Activated T-cell treated with anti-CD3 and anti-CD28 coated beads for 4 hours (primary cell): ENCODE measurements around the gene CEP112.

Experiments used
- DNase-seq: peaks from one replicate; pipeline ENCODE4 v3.0.0-alpha.2; 2020

The CEP112 gene

GRCh38 chr17:65977041-65977440, 214.9 kb downstream of the CEP112 start:
- no peak for DNase-seq

GRCh38 chr17:65975878-65976277, 216.1 kb downstream of the CEP112 start:
- DNase-seq = no peak

DNA sequence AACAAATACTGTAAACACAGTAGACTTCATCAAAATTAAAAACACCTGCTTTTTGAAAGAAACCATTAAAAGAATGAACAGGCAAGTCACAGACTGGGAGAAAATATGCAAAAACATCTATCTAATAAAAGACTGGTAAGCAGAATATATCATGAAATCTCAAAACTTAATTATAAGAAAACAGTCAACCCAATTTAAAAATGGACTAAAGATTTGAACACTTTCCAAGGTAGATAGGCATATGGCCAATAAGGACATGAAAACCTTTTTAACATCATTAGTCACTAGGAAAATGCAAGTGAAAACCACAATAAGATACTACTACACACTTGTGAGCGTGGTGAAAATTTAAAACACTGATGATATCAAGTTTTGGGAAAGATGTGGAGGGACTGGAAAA, 218.7 kb downstream of the CEP112 start:
- DNase-seq = no peak

- DNase-seq = no peak
These were observed 224.6 kb downstream of the CEP112 start for GRCh38 chr17:65967372-65967771.

DNA sequence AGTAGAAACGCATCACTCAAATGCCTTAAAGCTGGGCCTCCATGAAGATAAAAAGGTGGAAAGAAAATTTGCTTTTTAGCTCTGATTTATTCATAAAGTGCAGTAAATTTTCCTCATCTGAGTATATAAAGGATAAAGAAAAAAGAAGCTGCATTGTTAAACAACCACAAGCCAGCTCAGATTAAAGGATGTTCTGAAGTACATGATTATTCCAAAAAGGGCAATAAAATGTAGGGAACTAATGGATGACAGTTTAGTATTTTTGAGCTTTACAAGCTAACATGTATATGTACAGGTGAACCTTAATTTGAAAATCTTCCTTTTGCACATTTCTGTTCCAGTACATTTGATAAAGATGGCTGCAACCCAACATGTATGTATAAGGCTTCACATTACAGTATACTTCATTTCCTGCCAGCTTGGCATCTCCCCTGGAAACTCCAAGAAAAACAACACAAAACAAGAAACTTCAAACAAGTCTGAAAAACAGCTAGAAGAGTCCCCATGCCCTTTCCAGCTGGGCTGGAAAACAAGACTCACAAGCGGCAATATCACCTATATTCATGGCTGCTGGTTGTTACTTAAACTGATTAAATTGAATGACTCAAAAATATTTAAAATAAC, 225.7 kb downstream of the CEP112 start:
- no peak for DNase-seq

GRCh38 chr17:65963179-65963578, 228.8 kb downstream of the CEP112 start:
- no peak for DNase-seq

- DNase-seq = no peak
These were observed 232.3 kb downstream of the CEP112 start for GRCh38 chr17:65959630-65960029.

GRCh38 chr17:65956814-65957213, 235.1 kb downstream of the CEP112 start:
- DNase-seq = no peak

DNA sequence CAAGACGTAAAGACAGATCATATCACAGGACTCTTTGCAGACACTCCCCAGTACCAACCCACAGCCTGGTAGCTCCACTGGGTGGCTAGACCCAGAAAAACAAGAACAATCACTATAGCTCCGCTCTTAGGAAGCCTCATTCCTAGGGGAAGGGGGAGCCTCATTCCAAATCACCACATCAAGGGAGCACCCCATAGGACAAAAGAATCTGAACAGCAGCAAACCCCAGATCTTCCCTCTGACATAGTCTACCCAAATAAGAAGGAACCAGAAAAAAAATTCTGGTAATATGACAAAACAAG, 237.8 kb downstream of the CEP112 start:
- no peak for DNase-seq

DNA sequence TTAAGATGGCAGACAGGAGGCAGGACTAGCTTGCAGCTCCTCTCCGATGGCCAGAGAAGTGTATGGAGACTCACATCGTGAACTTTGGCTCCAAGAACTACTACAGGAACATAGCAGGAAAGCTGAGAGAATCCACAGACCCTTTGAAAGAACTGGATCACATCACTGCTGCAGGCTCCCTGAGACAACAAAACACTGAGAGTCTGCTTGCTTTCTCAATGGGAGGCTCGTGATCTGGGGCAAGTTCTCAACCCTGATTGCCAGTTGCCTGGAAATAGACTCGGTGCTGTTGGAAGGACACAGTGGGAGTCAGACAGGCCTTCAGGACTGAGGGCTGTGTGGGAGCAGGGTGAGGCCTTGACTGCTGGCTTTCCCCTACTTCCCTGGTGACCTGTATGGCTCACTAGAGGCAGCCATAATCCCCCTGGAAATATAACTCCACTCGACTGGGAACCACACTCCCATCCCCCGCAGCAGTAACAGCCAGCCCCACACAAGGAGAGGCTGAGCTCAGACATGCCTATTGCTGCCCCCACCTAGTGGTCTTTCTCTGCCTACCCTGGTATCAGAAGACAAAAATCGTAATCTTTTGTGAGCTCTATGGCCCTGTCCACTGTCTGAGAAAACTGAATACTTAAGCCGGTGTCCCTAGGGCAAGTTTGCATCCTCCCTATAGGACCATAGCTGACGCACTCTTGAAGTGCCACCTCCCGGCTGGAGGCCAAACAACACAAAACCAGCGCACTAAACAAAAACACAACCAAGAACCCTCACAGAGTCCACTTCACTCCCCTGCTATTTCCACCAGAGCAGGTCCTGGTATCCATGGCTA, 238.4 kb downstream of the CEP112 start:
- no peak for DNase-seq

DNA sequence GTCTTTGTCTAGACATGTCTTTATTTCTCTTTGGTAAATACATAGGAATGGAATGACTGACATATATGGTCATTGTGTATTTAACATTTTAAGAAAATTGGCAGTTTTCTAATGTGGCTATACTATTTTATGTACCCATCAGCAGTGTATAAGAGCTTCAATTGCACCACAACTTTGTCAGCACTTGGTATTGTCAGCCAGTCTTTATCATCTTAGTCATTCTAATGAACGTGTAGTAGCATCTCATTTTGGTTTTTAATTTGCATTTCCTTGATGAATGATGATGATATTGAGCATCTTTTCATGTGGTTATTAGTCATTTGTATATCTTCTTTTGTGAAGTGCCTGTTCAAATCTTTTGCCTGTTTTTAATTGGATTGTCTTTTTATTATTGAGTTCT, 239.3 kb downstream of the CEP112 start:
- DNase-seq = no peak

DNA sequence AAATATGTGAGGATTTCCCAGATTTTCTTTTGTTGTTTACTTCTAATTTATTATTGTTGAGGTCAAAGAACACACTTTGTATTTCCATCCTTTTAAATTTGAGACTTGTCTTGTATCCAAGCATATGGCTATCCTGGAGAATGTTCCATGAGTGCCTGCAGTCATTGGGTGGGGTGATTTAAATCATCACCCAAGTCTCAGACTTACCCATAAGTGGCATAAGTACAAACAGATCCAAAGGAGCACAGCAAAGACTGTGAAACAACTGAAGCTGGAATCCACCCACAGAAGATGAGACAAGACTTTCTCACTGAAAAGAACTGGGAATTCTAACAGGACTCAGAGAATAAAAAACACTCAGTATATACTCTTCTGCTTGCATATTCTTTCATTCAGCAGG, 239.9 kb downstream of the CEP112 start:
- DNase-seq = no peak

DNA sequence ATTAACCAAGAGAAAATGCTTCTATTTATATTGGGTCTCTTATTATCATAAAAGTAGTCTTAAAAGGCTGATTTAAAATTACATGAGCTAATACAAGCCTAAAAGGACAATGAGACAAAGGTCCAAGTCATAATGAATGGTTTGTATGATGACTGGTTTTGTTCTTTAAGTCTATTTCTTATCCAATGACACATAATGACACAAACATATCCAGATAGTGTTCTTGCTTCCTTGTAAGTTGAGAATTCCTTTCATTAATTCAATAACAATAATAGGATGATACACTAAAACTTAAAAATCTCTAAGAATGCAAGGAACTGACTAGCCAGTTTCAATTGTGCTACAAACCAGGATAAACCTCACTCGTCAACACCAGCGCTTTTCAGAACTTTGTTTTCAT, 244.1 kb downstream of the CEP112 start:
- no peak for DNase-seq

- no peak for DNase-seq
These were observed 249.3 kb downstream of the CEP112 start for GRCh38 chr17:65942592-65942991.

DNA sequence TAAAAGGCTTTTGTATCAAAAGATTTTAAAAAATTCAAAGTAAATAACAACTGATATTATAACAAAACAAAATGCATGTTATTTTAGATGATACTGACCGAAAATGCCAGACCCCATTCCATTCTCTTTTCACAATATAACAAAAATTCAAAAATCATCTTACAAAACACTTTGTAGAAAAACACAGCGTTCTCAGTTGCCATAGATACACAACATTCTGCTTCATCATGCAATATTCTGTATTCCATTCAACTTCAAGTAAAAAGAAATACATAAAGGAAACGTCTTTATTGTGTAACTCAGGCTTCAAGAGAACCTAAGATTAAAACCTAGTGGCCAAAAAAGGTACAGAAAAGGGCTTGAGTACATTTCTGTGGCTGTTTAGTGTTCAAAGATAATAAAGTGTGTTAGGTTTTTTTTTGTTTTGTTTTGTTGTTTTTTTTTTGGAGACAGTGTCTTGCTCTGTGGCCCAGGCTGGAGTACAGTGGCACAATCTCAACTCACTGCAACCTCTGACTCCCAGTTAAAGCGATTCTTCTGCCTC, 250.5 kb downstream of the CEP112 start:
- no peak for DNase-seq

DNA sequence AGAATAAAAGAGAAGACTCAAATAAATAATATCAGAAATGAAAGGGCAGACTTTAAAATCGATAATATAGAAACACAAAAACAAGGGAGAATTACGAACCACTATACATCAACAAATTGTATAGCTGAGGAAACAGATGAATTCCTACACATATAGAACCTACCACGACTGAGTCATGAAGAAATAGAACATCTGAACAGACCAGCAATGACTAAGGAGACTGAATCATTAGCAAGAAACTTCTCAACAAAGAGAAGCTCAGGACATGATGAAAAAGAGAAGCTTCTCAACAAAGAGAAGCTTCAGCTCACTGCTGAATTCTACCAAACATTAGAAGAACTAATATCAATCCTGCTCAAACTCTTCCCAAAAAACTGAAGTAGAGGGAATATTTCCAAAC, 255.9 kb downstream of the CEP112 start:
- DNase-seq = no peak

DNA sequence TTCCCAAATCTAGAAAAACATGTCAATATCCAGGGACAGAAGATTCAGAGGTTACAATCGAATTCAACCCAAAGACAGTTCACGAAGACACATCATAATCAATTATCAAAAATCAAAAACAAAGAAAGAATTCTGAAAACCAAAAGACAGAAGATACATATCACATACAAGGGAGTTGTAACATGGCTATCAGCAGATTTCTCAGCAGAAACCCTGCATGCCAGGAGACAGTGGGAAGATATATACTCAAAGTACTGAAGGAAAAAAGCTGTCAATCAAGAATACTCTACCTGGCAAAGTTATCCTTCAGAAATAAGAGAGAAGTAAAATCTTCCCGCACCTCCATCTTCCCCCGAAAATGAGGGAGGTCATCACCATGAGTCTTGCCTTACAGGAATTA, 258.6 kb downstream of the CEP112 start:
- no peak for DNase-seq

DNA sequence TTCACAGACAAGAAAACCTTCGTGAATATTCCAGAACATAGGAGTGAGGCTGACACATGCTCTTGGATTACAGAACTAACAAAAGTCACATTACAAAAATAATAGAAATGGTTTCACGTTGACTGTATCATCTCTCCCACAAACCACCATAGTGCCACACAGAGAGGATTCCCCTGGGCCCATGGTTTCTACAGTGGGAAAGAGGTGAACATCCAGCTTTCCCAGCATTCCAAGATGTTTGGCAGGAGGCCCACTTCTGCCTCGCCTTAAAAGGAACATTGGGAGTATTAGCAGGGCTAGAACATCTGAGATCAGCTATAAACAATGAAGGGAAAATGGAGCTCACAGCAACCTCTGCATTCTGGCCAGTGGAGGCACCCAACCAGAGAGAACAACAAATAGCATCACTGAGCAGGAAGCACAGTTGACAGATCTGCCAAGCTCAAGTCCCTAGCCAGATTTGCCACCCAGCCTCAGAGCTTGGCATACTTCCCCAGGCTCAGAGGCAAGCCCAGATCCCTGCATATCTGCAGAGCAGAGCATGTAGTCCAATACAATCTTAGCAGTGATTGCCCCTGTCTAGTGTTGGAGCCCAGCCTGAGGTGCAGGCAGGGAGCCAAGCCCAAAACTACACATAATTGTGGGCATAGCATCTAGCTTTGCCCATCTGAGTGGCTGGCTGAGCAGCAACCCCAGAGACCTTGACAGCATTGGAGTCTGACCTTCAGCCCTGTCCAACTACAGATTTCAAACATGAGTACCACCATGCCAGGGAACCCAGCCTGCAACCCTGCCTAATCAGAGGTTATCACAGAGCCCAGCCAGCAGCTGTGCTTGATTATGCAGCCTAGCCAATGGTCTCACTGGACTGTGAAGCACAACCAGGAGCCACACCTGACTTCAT, 260.4 kb downstream of the CEP112 start:
- DNase-seq = no peak

DNA sequence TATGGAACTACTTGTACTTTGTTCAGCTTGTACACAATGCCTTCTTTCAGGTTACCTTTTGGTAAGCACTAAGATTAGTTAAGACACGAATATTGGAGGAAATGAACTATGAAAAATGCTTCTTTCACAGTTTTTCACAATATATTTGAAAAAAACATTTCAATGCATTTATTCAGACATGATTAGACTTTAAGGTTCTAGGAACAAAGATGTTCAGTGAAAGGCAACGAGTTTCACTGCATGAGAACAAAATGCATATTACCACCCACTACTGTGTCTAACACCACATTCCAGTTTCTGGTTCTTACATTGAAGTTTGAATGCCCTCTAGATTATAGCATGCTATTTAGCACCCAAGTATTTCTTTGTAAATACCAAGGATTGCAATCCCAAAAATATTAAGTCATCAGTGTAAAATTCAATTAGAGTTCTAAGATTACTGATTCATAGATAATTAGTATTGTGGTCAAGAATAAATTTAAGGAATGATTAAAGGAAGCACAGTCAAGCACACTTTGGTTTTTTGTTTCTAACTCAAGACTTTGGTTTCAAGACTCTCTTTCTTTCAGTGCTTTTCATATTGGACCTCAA, 261.7 kb downstream of the CEP112 start:
- DNase-seq = no peak

DNA sequence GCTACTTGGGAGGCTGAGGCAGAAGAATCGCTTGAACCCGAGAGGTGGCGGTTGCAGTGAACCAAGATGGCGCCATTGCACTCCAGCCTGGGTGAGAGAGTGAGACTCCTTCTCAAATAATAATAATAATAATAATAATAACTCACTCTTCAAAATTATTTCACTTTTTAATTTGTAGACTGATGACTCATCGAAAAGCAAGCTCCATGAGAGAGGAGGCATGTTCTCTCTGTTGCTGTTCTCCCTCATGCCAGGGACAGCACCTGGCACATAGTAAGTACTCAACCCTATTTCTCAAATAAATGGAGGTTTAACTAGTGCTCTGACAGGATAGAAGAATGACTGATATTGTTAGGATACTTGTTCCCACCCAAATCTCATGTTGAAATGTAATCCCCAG, 265.3 kb downstream of the CEP112 start:
- DNase-seq = no peak

GRCh38 chr17:65925606-65926307, 266.2 kb downstream of the CEP112 start:
- DNase-seq = no peak

GRCh38 chr17:65920996-65921395, 270.9 kb downstream of the CEP112 start:
- DNase-seq = no peak

DNA sequence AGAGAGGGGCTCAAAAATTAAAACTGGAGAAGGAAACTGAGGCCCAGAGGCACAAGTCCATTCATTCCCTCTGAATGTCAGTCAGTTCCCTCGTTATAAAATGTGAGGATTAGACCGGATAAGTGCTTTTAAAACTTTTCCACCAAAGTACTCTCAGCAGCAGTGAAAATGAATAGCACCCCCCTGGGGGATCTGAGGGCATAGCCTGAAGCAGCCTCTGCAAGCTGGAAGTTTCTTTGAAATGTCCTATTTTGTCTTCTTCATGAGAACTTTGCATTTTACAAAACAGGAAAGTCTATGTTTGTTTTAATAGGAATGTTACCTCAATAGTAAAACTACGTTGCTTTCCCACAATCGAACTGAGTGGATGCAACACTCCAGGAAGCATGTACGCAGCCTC, 273.0 kb downstream of the CEP112 start:
- no peak for DNase-seq
